GM11168 (cell line): ENCODE measurements around the gene CRAMP1.
"Not testable (repeated sequence)": the region's sequence is repeated elsewhere in the genome, so short reads cannot be mapped to it uniquely, and the experiment has no call there.

Source experiments
- in situ Hi-C: fragments of 300-500 bp; cut with MboI; formaldehyde crosslinking; loops from one replicate; pipeline ENCODE4 v1.12.0; 2022; ENCODE audit warnings: low sequenced_read_pairs; ENCODE audit not compliant: unreplicated experiment

Gene CRAMP1

GRCh38 chr16:1706386-1707192, 94.4 kb downstream of the CRAMP1 start:
- in situ Hi-C loops = no loop called here

DNA sequence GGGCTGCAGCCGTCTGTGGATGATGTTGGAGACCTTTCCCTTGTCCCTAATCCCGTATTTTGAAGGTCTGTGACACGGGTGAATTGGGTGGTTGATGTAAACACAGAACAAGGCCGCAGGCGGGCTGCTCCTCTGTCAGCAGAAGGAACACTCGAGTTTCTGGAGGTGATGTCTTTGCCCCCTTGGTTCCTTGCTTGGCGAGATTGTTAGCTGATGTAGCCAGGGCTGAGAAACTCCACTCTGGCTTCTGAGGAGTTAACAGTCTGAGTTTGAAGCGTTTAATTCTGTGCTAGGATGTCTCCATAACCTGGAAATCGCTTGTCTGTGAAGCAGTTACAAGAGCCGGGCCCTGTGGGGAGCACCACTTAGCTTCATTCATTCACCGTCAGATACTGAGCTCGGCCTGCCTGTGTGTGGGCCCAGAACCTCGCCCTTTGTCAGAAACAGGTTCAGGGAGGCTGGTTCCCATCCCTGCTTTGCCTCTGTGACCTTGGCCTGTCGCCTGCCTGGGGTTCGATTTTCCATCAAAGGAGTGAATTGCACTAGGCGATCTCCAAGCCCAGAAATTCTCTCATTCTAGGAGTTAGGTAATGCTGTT, 95.1 kb downstream of the CRAMP1 start:
- in situ Hi-C loops = no loop called here

GRCh38 chr16:1708083-1708767, 96.1 kb downstream of the CRAMP1 start:
- in situ Hi-C loops = no loop called here

DNA sequence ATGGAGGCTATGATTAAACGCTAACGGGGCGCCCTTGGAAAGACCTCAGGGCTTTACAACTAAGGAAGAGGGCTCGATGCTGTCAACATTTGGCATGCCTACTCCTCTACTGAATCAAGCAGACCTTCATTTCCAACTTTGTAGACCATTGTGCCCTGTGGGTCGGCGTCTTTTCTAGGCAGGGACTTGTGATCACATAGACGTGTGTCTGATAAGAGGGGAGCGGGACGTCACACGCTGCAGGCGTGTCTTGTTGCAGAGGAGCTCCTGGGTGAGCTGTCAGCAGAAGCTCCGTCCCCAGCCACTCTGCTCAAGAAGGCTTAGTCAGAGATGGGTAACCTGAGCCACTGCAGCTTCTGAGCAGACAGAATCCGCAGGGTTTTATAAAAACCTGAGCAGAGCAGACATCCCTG, 96.6 kb downstream of the CRAMP1 start:
- in situ Hi-C loops = no loop called here

DNA sequence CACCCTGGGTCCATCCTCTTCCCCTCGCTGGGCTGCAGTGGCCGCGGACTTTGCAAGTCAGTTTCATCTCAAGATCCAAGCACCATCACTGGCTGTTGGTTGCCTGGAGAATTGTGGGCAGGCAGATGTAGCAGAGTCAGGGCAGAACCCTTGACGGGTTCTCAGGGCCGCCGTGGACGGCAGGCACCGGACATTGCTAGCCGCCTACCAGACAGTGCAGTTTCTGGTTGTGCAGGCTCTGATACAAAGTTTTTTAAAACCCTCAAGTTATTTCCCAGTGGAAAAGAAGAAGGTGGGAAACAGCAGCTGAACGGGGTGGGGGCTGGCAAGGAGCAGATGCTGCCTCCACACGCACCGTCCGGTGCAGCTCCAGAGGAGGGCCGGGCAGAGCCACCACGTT, 97.2 kb downstream of the CRAMP1 start:
- in situ Hi-C loops = no loop called here

- in situ Hi-C loops = no loop called here
Measured at GRCh38 chr16:1710811-1711507, 98.8 kb downstream of the CRAMP1 start.

- in situ Hi-C loops = no loop called here
Measured at GRCh38 chr16:1712791-1713261, 100.7 kb downstream of the CRAMP1 start.

GRCh38 chr16:1713331-1713730, 101.2 kb downstream of the CRAMP1 start:
- in situ Hi-C loops = no loop called here

DNA sequence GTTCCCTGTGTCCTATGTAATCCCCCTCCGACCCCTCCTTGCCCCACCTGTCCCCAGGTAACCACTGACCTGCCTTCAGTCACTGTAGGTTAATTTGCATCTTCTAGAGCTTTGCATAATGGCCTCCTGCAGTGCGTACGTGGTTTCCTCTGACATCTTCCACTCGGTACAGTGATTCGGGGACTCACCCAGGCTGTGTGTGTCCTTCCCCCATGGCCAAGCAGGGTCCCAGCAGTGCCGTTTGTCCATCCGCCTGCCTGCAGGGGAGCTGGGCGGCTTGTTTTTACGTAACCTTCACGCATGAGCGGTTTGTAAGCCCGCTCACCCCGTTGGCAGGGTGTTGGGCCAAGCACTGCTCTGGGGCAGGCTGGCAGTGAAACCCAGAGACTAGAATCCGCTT, 101.8 kb downstream of the CRAMP1 start:
- in situ Hi-C loops = no loop called here

DNA sequence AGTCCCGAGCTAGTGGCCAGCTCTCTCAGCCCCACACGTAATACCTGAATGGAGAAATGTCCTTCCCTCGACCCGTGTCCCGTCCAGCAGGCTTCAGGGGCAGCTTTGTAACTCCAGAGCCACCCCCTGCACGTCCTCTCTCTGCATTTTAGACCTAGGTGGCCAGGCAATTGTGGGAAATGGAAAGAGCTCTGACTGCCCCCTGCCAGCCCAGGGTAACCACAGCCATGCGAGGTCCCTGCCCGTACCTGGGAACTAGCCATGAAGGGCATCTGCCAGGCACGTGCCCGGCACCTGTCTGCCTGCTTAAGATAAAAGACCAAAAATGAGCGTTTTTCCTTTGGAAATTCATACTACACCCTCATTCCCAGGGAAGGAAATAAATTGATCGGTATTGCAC, 103.1 kb downstream of the CRAMP1 start:
- in situ Hi-C loops = no loop called here

DNA sequence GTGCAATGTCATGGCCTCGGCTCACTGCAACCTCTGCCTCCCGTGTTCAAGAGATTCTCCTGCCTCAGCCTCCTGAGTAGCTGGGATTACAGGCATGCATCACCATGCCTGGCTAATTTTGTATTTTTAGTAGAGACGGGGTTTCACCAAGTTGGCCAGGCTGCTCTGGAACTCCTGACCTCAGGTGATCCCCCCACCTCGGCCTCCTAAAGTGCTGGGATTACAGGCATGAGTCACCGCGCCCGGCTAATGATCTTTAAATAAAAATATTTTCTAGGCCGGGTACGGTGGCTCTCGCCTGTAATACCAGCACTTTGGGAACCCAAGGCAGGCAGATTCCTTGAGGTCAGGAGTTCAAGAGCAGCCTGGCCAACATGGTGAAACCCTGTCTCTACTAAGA, 106.1 kb downstream of the CRAMP1 start:
- in situ Hi-C loops = not testable (repeated sequence)

GRCh38 chr16:1719559-1720229, 107.5 kb downstream of the CRAMP1 start:
- in situ Hi-C loops = not testable (repeated sequence)

DNA sequence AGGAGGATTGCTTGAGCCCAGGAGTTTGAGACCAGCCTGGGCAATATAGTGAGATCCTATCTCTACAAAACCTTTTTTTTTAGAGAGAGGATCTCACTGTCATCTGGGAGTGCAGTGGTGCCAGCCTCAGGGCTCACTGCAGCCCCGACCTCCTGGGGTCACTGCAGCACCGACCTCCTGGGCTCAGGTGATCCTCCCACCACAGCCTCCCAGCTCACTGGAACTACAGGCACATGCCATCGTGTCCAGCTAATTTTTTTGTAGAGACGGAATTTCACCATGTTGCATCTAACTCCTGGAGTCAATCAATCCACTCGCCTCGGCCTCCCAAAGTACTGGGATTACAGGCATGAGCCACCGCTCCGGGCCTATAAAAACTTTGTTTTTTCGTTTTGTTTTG, 109.2 kb downstream of the CRAMP1 start:
- in situ Hi-C loops = no loop called here

GRCh38 chr16:1723450-1724147, 111.4 kb downstream of the CRAMP1 start:
- in situ Hi-C loops = no loop called here

GRCh38 chr16:1724491-1724890, 112.3 kb downstream of the CRAMP1 start:
- in situ Hi-C loops = no loop called here

GRCh38 chr16:1726661-1727502, 114.7 kb downstream of the CRAMP1 start:
- in situ Hi-C loops = no loop called here
